HepG2 (cell line): ENCODE results near the gene TTLL4. TPM values are rescaled to one million over a fixed set of nuclear protein-coding genes. Genes with fewer than 3 reads are reported as not detected.
A peak's percentile ranks its signal among the peaks of the same experiment; 100 is the strongest.

ENCODE experiments used
- ARHGAP35 ChIP-seq: sonication (generic); formaldehyde crosslinking; IDR thresholded peaks from 2 replicates; pipeline ENCODE4 v1.9.0; 2022; ENCODE audit warnings: mild to moderate bottlenecking, inconsistent platforms, moderate library complexity, missing genetic modification reagents, borderline replicate concordance
- ELF1 ChIP-seq: sonication (generic); formaldehyde crosslinking; IDR thresholded peaks from 2 replicates; pipeline ENCODE4 v1.4.0; 2020; ENCODE audit warnings: missing genetic modification reagents
- FOXC1 ChIP-seq: sonication (generic); formaldehyde crosslinking; IDR thresholded peaks from 2 replicates; pipeline ENCODE4 v1.8.0; 2022; ENCODE audit warnings: mild to moderate bottlenecking, missing genetic modification reagents, borderline replicate concordance
- HCFC1 ChIP-seq: fragments of 150-350 bp; IDR thresholded peaks from 2 replicates; pipeline ENCODE4 v1.6.1; 2014; ENCODE audit warnings: low read depth, low read length
- HNF1A ChIP-seq, 2 experiments: sonication (generic) in 1 of 2; formaldehyde crosslinking in 1 of 2; IDR thresholded peaks; 2 replicates each; pipeline versions ENCODE4 v1.4.0 to v1.6.1; 2016 to 2020; ENCODE audit warnings: borderline replicate concordance in 1 of 2, low read depth in 1 of 2, mild to moderate bottlenecking in 1 of 2, missing genetic modification reagents in 1 of 2
- HNF1B ChIP-seq: sonication (generic); formaldehyde crosslinking; IDR thresholded peaks from 2 replicates; pipeline ENCODE4 v1.5.1; 2020; ENCODE audit warnings: mild to moderate bottlenecking, moderate library complexity, missing genetic modification reagents
- JUN ChIP-seq: sonication (generic); formaldehyde crosslinking; IDR thresholded peaks from 2 replicates; pipeline ENCODE4 v1.4.0; 2020; ENCODE audit warnings: mild to moderate bottlenecking, missing genetic modification reagents
- MIXL1 ChIP-seq: IDR thresholded peaks from 2 replicates; pipeline ENCODE4 v1.6.1; 2016
- MYNN ChIP-seq: sonication (generic); formaldehyde crosslinking; IDR thresholded peaks from 2 replicates; pipeline ENCODE4 v1.4.0; 2020; ENCODE audit warnings: mild to moderate bottlenecking, low read depth, missing genetic modification reagents
- NFYB ChIP-seq: sonication (generic); formaldehyde crosslinking; IDR thresholded peaks from 2 replicates; pipeline ENCODE4 v1.4.0; 2020; ENCODE audit warnings: missing genetic modification reagents
- SMAD9 ChIP-seq: sonication (generic); formaldehyde crosslinking; IDR thresholded peaks from 2 replicates; pipeline ENCODE4 v1.5.1; 2020; ENCODE audit warnings: mild to moderate bottlenecking, missing genetic modification reagents
- TGIF2 ChIP-seq: IDR thresholded peaks from 2 replicates; pipeline ENCODE4 v1.6.1; 2016; ENCODE audit warnings: control low read depth, missing compliant biosample characterization
- TRIM22 ChIP-seq: fragments of 450-650 bp; IDR thresholded peaks from 2 replicates; pipeline ENCODE4 v1.6.1; 2017
- ZBTB34 ChIP-seq: sonication (generic); formaldehyde crosslinking; IDR thresholded peaks from 2 replicates; pipeline ENCODE4 v1.8.0; 2022; ENCODE audit warnings: mild to moderate bottlenecking, missing genetic modification reagents
- ZMYM2 ChIP-seq: sonication (generic); formaldehyde crosslinking; IDR thresholded peaks from 2 replicates; pipeline ENCODE4 v1.8.0; 2022; ENCODE audit warnings: mild to moderate bottlenecking, missing genetic modification reagents
- ZNF451 ChIP-seq: sonication (generic); formaldehyde crosslinking; IDR thresholded peaks from 2 replicates; pipeline ENCODE4 v1.5.0; 2020; ENCODE audit warnings: mild to moderate bottlenecking, missing genetic modification reagents
- ZNF569 ChIP-seq: sonication (generic); formaldehyde crosslinking; IDR thresholded peaks from 2 replicates; pipeline ENCODE4 v1.5.0; 2020; ENCODE audit warnings: mild to moderate bottlenecking, missing genetic modification reagents, moderate library complexity, borderline replicate concordance
- ZNF775 ChIP-seq: sonication (generic); formaldehyde crosslinking; IDR thresholded peaks from 2 replicates; pipeline ENCODE4 v1.4.0; 2020; ENCODE audit warnings: missing genetic modification reagents, mild to moderate bottlenecking, moderate library complexity, borderline replicate concordance
- ZNF790 ChIP-seq: sonication (generic); formaldehyde crosslinking; IDR thresholded peaks from 2 replicates; pipeline ENCODE4 v1.8.0; 2022; ENCODE audit warnings: missing genetic modification reagents, mild to moderate bottlenecking, borderline replicate concordance
- ZNF841 ChIP-seq: sonication (generic); formaldehyde crosslinking; IDR thresholded peaks from 2 replicates; pipeline ENCODE4 v1.8.1; 2023; ENCODE audit warnings: missing genetic modification reagents, borderline replicate concordance
- polyA plus RNA-seq, 8 experiments: library from polyadenylated mRNA; depleted of rRNA in 3 of 8; stranded (reverse) in 7 of 8; unstranded in 1 of 8; fragments of >200 nt; fragmentation: Illumina TruSeq in 4 of 8; extraction: Trizol in 4 of 8; gene quantifications; 2 replicates each; pipeline versions ENCODE4 v1.2.1 to v1.2.3, GENCODE V29; 2011 to 2016; ENCODE audit warnings: low read depth in 4 of 8, missing spikeins in 1 of 8, mixed read lengths in 1 of 8; ENCODE audit not compliant: insufficient read depth in 1 of 8
- total RNA-seq, 5 experiments: library from RNA; depleted of rRNA; stranded (reverse); fragments of >200 nt; fragmentation: Illumina TruSeq; extraction: Trizol; gene quantifications; 2 replicates each; pipeline ENCODE4 v1.2.3, GENCODE V29; 2016; ENCODE audit warnings: low read depth in 1 of 5

Gene TTLL4
- total and polyA plus RNA-seq, 2 of the 13 experiments (the other 11 are each of a cell fraction or from before 2014, with no cell fraction given), result 77.5 to 84.6 TPM

- TF ChIP-seq SMAD9 (CRISPR knock-in tag), result no peak
- peak; percentile 87; the same call in 1 of the 2 replicates for TF ChIP-seq ZNF790 (CRISPR knock-in tag)
- TF ChIP-seq FOXC1 (CRISPR knock-in tag), result peak; percentile 96
- no peak for TF ChIP-seq TRIM22
- TF ChIP-seq MIXL1, result 0 out of 2 replicates have a peak, but pooled peaks have one; percentile 22
- peak; percentile 74; the same call in 1 of the 2 replicates for TF ChIP-seq JUN (CRISPR knock-in tag)
- no peak; the same call in 1 of the 2 replicates for TF ChIP-seq ZNF841 (CRISPR knock-in tag)
- peak; percentile 7; the same call in 1 of the 2 replicates for TF ChIP-seq HNF1B
- peak; percentile 49; the same call in 1 of the 2 replicates for TF ChIP-seq ZBTB34 (CRISPR knock-in tag)
- TF ChIP-seq ELF1, result 0 out of 2 replicates have a peak, but pooled peaks have one; percentile 16
- peak; percentile 65 for TF ChIP-seq ZNF775 (CRISPR knock-in tag)
- peak; percentile 92 for TF ChIP-seq TGIF2
- TF ChIP-seq ZMYM2 (CRISPR knock-in tag), result peak; percentile 78
- peak; percentile 47; the same call in 1 of the 2 replicates for TF ChIP-seq ARHGAP35 (CRISPR knock-in tag)
- peak; percentile 20; the same call in 1 of the 2 replicates for TF ChIP-seq NFYB
- TF ChIP-seq HCFC1, result no peak; the same call in 1 of the 2 replicates
- TF ChIP-seq ZNF451, result peak; percentile 43; the same call in 1 of the 2 replicates
- TF ChIP-seq ZNF569 (CRISPR knock-in tag), result no peak
- TF ChIP-seq MYNN, result peak; percentile 91; the same call in 1 of the 2 replicates
- no peak; the same call in 1 of the 2 replicates for TF ChIP-seq HNF1A (IDR thresholded peaks at IDR 0.05; ENCODE audit: low read depth)
- peak; percentile 91 for TF ChIP-seq HNF1A (CRISPR knock-in tag; IDR thresholded peaks at IDR 0.05; ENCODE audit: borderline replicate concordance)
Measured at GRCh38 chr2:218781691-218782527, 71.3 kb downstream of the TTLL4 start, which contains the start of gene CYP27A1 (continued).
